ENCODE data around the gene KCND2. TPM values are rescaled to one million over a fixed set of nuclear protein-coding genes. Genes with fewer than 3 reads are reported as not detected.

Gene KCND2
- total and polyA plus RNA-seq, 2 of the 4 experiments (the other 2 are of a cell fraction) = under 0.01 TPM; not detected in 1

DNA sequence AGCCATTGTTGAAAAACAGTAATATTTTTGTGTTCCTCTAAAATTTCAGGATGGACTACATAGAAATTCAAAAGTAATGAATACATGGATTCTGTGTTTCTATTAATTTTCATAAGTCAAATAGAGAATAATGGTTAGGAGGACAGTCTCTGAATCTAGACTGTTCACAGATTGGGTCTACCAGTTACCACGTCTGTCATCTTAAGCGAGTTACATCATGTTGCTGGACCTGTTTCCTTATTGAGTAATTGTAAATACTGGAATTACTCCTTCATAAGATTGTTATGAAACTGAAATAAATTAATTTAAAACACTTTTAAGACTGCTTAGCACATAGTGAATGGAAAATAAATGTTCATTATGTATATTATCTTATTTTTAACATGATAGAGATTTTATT lies 172.3 kb downstream of the KCND2 start:
- no peaks in the 10 kb centered on the region for H3K27me3 ChIP-seq (ENCODE audit: control insufficient read depth, insufficient read depth, low read length)
- no peak overlapping the region for H3K4ac ChIP-seq (ENCODE audit: low read depth, low read length)
- no peaks in the 10 kb centered on the region for H3K79me1 ChIP-seq (ENCODE audit: low read depth in 1 of 2, low read length in 2 of 2)
- H2BK15ac ChIP-seq (ENCODE audit: low read depth, low read length) = no peak overlapping the region
- in situ Hi-C loops (cut with MboI; ENCODE audit: low sequenced_read_pairs) = no loop called here
- H2AK5ac ChIP-seq (ENCODE audit: low read depth, low read length) = no peak overlapping the region
- no peak overlapping the region for H2BK120ac ChIP-seq (ENCODE audit: low read depth, low read length)
- H3K56ac ChIP-seq (ENCODE audit: extremely low read depth, insufficient read depth, low read length) = no peak overlapping the region
- H2BK20ac ChIP-seq (ENCODE audit: low read depth, low read length) = no peak overlapping the region
- H4K20me1 ChIP-seq (ENCODE audit: insufficient read depth, low read length) = no peaks in the 10 kb centered on the region
- no peaks in the 10 kb centered on the region for H3K4me1 ChIP-seq (ENCODE audit: control insufficient read depth, insufficient read depth, low read length)
- WGBS, 2 experiments (ENCODE audit: extremely low coverage in 2 of 2, insufficient read length in 1 of 2) = no CpG with 5 or more reads among the region's 2 CpGs
- no peak overlapping the region for H3K4me2 ChIP-seq (ENCODE audit: low read depth, low read length)
- BruUV-seq (replicated peaks) = no TSS peak
- no peak overlapping the region for H2AK9ac ChIP-seq (replicated peaks; ENCODE audit: low read depth, low read length, poor library complexity)
- dilution Hi-C loops (cut with HindIII; ENCODE audit: low sequenced_read_pairs, unreplicated experiment) = no loop called here
- DNase-seq (no peak), ATAC-seq (ENCODE audit: low read depth) (no peak)
- H2AFZ ChIP-seq (replicated peaks; ENCODE audit: low read length, poor library complexity) = no peak overlapping the region
- H3K36me3 ChIP-seq (ENCODE audit: control insufficient read depth, insufficient read depth, low read length) = no peaks in the 10 kb centered on the region
- no peak overlapping the region for H3K23ac ChIP-seq (ENCODE audit: low read depth, low read length)
- H3K27ac ChIP-seq (ENCODE audit: insufficient read depth, low read length) = no peak overlapping the region
- H3K9ac ChIP-seq (ENCODE audit: low read depth, low read length) = no peak overlapping the region
- POLR2A ChIA-PET (ENCODE audit: unreplicated experiment) = no interaction called here
- H2BK5ac ChIP-seq (ENCODE audit: low read depth, low read length, poor library complexity, severe bottlenecking) = no peak overlapping the region
- CTCF ChIA-PET = no interaction called here
- no peak for TF ChIP-seq BHLHE40 (IDR thresholded peaks at IDR 0.05; ENCODE audit: low read depth, low read length)
- TF ChIP-seq POLR2A (IDR thresholded peaks at IDR 0.05; ENCODE audit: low read depth, low read length) = no peak
- no peak for TF ChIP-seq MAZ (IDR thresholded peaks at IDR 0.05; ENCODE audit: borderline replicate concordance, low read depth, low read length)
- no peak for TF ChIP-seq SMC3 (IDR thresholded peaks at IDR 0.05; ENCODE audit: low read depth, low read length)
- TF ChIP-seq, protein P1, sequence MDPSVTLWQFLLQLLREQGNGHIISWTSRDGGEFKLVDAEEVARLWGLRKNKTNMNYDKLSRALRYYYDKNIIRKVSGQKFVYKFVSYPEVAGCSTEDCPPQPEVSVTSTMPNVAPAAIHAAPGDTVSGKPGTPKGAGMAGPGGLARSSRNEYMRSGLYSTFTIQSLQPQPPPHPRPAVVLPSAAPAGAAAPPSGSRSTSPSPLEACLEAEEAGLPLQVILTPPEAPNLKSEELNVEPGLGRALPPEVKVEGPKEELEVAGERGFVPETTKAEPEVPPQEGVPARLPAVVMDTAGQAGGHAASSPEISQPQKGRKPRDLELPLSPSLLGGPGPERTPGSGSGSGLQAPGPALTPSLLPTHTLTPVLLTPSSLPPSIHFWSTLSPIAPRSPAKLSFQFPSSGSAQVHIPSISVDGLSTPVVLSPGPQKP (IDR thresholded peaks at IDR 0.05; ENCODE audit: borderline replicate concordance, low read depth, low read length) = no peak
- TF ChIP-seq, protein P2, sequence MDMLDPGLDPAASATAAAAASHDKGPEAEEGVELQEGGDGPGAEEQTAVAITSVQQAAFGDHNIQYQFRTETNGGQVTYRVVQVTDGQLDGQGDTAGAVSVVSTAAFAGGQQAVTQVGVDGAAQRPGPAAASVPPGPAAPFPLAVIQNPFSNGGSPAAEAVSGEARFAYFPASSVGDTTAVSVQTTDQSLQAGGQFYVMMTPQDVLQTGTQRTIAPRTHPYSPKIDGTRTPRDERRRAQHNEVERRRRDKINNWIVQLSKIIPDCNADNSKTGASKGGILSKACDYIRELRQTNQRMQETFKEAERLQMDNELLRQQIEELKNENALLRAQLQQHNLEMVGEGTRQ (IDR thresholded peaks at IDR 0.05; ENCODE audit: low read depth, low read length) = no peak
- no peaks in the 10 kb centered on the region for H3K9me1 ChIP-seq (ENCODE audit: insufficient read depth, low read length)
- H4K91ac ChIP-seq (ENCODE audit: insufficient read depth, low read depth, low read length) = no peak overlapping the region
- no peaks in the 10 kb centered on the region for H3K9me3 ChIP-seq (ENCODE audit: control insufficient read depth, insufficient read depth, low read length)
- H4K8ac ChIP-seq (ENCODE audit: low read depth in 2 of 2, low read length in 2 of 2) = no peak overlapping the region
- no peak overlapping the region for H3K18ac ChIP-seq (ENCODE audit: low read depth, low read length)
- no peak overlapping the region for H3K14ac ChIP-seq (replicated peaks; ENCODE audit: low read depth, low read length)
- intact Hi-C loops (cut with micrococcal nuclease) = no loop called here
- H4K5ac ChIP-seq (ENCODE audit: low read depth, low read length) = no peak overlapping the region
- no peak overlapping the region for H3K4me3 ChIP-seq (ENCODE audit: insufficient read depth, low read depth, low read length)
